HG03354 (cell line): ENCODE data around the gene SMIM13.
A peak's percentile ranks its signal among the peaks of the same experiment; 100 is the strongest.

Source experiments
- ATAC-seq: cut with Tn5 transposase; IDR thresholded peaks from one replicate; pipeline ENCODE4 v1.9.1; 2021; ENCODE audit warnings: mild to moderate bottlenecking; ENCODE audit not compliant: unreplicated experiment, poor library complexity, severe bottlenecking

The SMIM13 gene

GRCh38 chr6:11115808-11116536 is 22.3 kb downstream of the SMIM13 start:
- peak; percentile 70 for ATAC-seq

- no peak for ATAC-seq
These were observed 26.8 kb downstream of the SMIM13 start for GRCh38 chr6:11120271-11121005.

GRCh38 chr6:11121851-11122250 is 28.2 kb downstream of the SMIM13 start:
- ATAC-seq = no peak

- no peak for ATAC-seq
These were observed 28.7 kb downstream of the SMIM13 start for GRCh38 chr6:11122380-11122779.

GRCh38 chr6:11123978-11124377 is 30.3 kb downstream of the SMIM13 start:
- ATAC-seq = no peak

- ATAC-seq = no peak
These were observed 33.2 kb downstream of the SMIM13 start for GRCh38 chr6:11126876-11127275.

- ATAC-seq = no peak
These were observed 35.0 kb downstream of the SMIM13 start for GRCh38 chr6:11128608-11129007.

- no peak for ATAC-seq
These were observed 36.4 kb downstream of the SMIM13 start for GRCh38 chr6:11129908-11130565.

GRCh38 chr6:11130605-11131004 is 37.0 kb downstream of the SMIM13 start:
- no peak for ATAC-seq

- no peak for ATAC-seq
These were observed 38.7 kb downstream of the SMIM13 start for GRCh38 chr6:11132194-11132888.

- no peak for ATAC-seq
These were observed 39.6 kb downstream of the SMIM13 start for GRCh38 chr6:11133281-11133680.

- no peak for ATAC-seq
These were observed 43.2 kb downstream of the SMIM13 start for GRCh38 chr6:11136809-11137208.

- peak; percentile 61 for ATAC-seq
These were observed 45.7 kb downstream of the SMIM13 start for GRCh38 chr6:11139051-11139960.

- no peak for ATAC-seq
These were observed 46.4 kb downstream of the SMIM13 start for GRCh38 chr6:11140056-11140455.

GRCh38 chr6:11141295-11141694 is 47.7 kb downstream of the SMIM13 start:
- ATAC-seq = no peak

- no peak for ATAC-seq
These were observed 48.8 kb downstream of the SMIM13 start for GRCh38 chr6:11142296-11143027.

- ATAC-seq = no peak
These were observed 50.0 kb downstream of the SMIM13 start for GRCh38 chr6:11143394-11144371.
